OCI-LY3 (cell line): ENCODE data around the gene PRDM16.

Experiments
- H2AFZ ChIP-seq: fragments of 200-600, 300-600 bp; shearing (Covaris generic); 2 replicates; pipeline ENCODE4 v1.6.0; 2014; ENCODE audit warnings: antibody characterized with exemption, low read depth, low read length
- H3K27ac ChIP-seq: fragments of 200-600, 300-600 bp; sonication (generic); 2 replicates; pipeline ENCODE4 v1.5.1; 2014; ENCODE audit warnings: mild to moderate bottlenecking, low read length, moderate library complexity, mixed read lengths
- H3K27me3 ChIP-seq: fragments of 200-600, 300-600 bp; sonication (generic); 2 replicates; pipeline ENCODE4 v1.6.1; 2014; ENCODE audit warnings: low read depth, low read length, mixed read lengths
- H3K36me3 ChIP-seq: fragments of 200-600, 300-600 bp; sonication (generic); replicated peaks from 2 replicates; pipeline ENCODE3; 2014; ENCODE audit warnings: low read depth, low read length, mixed read lengths
- H3K4me1 ChIP-seq: fragments of 300-600, 200-600 bp; sonication (generic); 2 replicates; pipeline ENCODE4 v1.6.1; 2014; ENCODE audit warnings: low read length, mixed read lengths
- H3K4me2 ChIP-seq: fragments of 200-600, 300-600 bp; sonication (generic); 2 replicates; pipeline ENCODE4 v1.6.1; 2014; ENCODE audit warnings: low read length, mixed read lengths
- H3K4me3 ChIP-seq: fragments of 300-600, 200-600 bp; sonication (generic); 2 replicates; pipeline ENCODE4 v1.5.1; 2014; ENCODE audit warnings: antibody characterized with exemption, mild to moderate bottlenecking, low read length, moderate library complexity
- H3K79me2 ChIP-seq: fragments of 300-600, 200-600 bp; shearing (Covaris generic); 2 replicates; pipeline ENCODE4 v1.6.1; 2014; ENCODE audit warnings: mild to moderate bottlenecking, low read length, mixed read lengths
- H3K9ac ChIP-seq: fragments of 300-600, 200-600 bp; shearing (Covaris generic); 2 replicates; pipeline ENCODE4 v1.6.0; 2014; ENCODE audit warnings: mild to moderate bottlenecking, low read length, moderate library complexity
- H3K9me3 ChIP-seq: fragments of 200-600, 300-600 bp; shearing (Covaris generic); 2 replicates; pipeline ENCODE4 v1.6.1; 2014; ENCODE audit warnings: low read length, mixed read lengths; ENCODE audit not compliant: insufficient read depth
- H4K20me1 ChIP-seq: fragments of 200-600, 300-600 bp; sonication (generic); 2 replicates; pipeline ENCODE4 v1.6.1; 2016; ENCODE audit warnings: low read length, mixed read lengths; ENCODE audit not compliant: insufficient read depth
- CTCF ChIP-seq: fragments of 200-600, 300-600 bp; sonication (generic); IDR thresholded peaks from 2 replicates; pipeline ENCODE4 v1.5.1; 2014; ENCODE audit warnings: antibody characterized with exemption, low read length, low read depth
- EZH2phosphoT487 ChIP-seq: fragments of 200-600 bp; shearing (Covaris generic); IDR thresholded peaks from 2 replicates; pipeline ENCODE4 v1.6.1; 2018; ENCODE audit warnings: antibody characterized with exemption, mixed run types, low read depth

Gene PRDM16

DNA sequence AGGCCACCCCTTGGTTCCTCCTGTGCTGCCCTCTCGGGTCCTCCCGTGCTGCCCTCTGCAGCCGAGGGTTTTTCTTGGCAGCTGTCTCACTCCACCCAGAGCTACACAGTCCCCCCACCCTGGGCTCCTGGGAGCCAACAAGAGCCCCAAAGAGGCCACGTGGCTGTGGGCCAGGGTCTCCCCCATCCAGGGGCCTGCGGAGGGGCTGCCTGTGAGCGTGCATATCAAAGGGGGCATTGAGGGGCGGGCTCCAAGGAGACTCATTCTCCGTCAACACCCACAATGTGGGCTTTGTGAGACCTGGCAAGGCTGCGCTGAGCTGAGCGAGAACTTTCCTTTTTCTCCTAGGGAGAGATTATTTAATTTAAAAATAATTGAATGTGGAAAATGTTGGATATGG is 276.8 kb downstream of the PRDM16 start:
- no peaks in the 10 kb centered on the region for H3K9me3 ChIP-seq

GRCh38 chr1:3346478-3346877 is 277.5 kb downstream of the PRDM16 start:
- H3K79me2 ChIP-seq: no peaks in the 10 kb centered on the region
- no peaks in the 10 kb centered on the region for H3K9me3 ChIP-seq
- no peaks in the 10 kb centered on the region for H3K27me3 ChIP-seq

More for the DNA sequence above, 276.8 kb downstream of the PRDM16 start:
- H3K79me2 ChIP-seq: no peaks in the 10 kb centered on the region
- H4K20me1 ChIP-seq: no peaks in the 10 kb centered on the region
- TF ChIP-seq CTCF: no peak
- no peak overlapping the region for H3K4me2 ChIP-seq
- no peaks in the 10 kb centered on the region for H3K4me1 ChIP-seq
- no peak overlapping the region for H3K4me3 ChIP-seq
- H3K36me3 ChIP-seq: no peaks in the 10 kb centered on the region
- no peak overlapping the region for H3K9ac ChIP-seq
- no peak overlapping the region for H2AFZ ChIP-seq
- H3K27me3 ChIP-seq: no peaks in the 10 kb centered on the region
- no peak overlapping the region for H3K27ac ChIP-seq

DNA sequence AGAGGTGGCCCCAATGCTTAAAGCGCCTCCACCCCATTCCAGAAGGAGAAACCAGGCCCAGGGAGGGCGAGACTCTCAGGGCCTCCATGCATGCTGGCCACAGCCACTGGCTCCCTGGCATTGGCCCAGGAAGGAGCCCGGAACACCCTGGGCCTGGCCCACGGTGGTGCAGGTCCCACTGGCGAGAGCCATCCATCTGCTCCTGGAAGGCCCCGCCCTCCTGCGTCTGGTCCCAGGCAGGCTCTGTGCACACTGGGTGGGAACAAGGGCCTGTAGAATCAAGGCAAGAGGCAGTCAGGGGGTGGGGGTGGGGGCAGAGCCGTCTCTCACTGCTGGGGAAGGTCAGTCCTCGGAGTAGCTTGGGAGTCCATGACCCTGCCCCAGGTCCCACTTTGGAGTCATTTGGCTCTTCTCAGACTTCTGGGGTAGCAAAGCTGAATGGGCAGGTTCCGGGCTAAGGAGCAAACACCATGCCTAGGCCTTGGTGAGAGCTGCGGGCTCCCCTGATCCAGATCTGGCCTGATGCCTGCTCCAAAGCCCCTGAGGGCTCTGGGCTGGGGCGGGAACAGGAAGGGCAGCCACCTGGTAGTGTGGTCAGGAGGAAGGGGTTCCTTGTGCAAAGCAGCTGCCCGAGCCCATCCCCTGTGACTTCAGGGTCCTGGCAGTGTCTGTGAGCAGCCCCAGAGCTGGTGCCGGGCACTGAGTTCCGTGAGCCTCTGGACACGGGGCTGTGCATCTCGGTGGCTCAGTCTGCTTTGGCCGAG is 278.4 kb downstream of the PRDM16 start:
- H3K27me3 ChIP-seq: no peaks in the 10 kb centered on the region
- H3K4me1 ChIP-seq: no peaks in the 10 kb centered on the region
- no peaks in the 10 kb centered on the region for H3K36me3 ChIP-seq
- no peaks in the 10 kb centered on the region for H4K20me1 ChIP-seq
- no peaks in the 10 kb centered on the region for H3K79me2 ChIP-seq
- H3K4me3 ChIP-seq: no peak overlapping the region
- no peaks in the 10 kb centered on the region for H3K9me3 ChIP-seq
- no peak overlapping the region for H3K9ac ChIP-seq
- no peak for TF ChIP-seq EZH2phosphoT487
- TF ChIP-seq CTCF: no peak
- H3K27ac ChIP-seq: no peak overlapping the region
- no peak overlapping the region for H3K4me2 ChIP-seq
- H2AFZ ChIP-seq: no peak overlapping the region

More at GRCh38 chr1:3346478-3346877, 277.5 kb downstream of the PRDM16 start:
- Histone ChIP-seq H3K27ac (no peak overlapping the region), H3K4me1 (no peaks in the 10 kb centered on the region), H3K36me3 (no peaks in the 10 kb centered on the region), H2AFZ (no peak overlapping the region), H3K4me3 (no peak overlapping the region), H3K9ac (no peak overlapping the region), H3K4me2 (no peak overlapping the region), H4K20me1 (no peaks in the 10 kb centered on the region)
- TF ChIP-seq CTCF (no peak), EZH2phosphoT487 (no peak)

- Histone ChIP-seq H3K4me1 (no peaks in the 10 kb centered on the region), H3K4me2 (no peak overlapping the region)
- TF ChIP-seq CTCF (no peak), EZH2phosphoT487 (no peak)
Observed at GRCh38 chr1:3348196-3348865, 279.3 kb downstream of the PRDM16 start.

More at GRCh38 chr1:3348196-3348865, 279.3 kb downstream of the PRDM16 start:
- Histone ChIP-seq H3K9me3 (no peaks in the 10 kb centered on the region), H3K79me2 (no peaks in the 10 kb centered on the region), H3K27ac (no peak overlapping the region), H2AFZ (no peak overlapping the region), H3K36me3 (no peaks in the 10 kb centered on the region), H3K27me3 (no peaks in the 10 kb centered on the region), H3K9ac (no peak overlapping the region), H4K20me1 (no peaks in the 10 kb centered on the region), H3K4me3 (no peak overlapping the region)
